ENCODE measurements around the gene SPDYE3. TPM values are rescaled to one million over a fixed set of nuclear protein-coding genes. Genes with fewer than 3 reads are reported as not detected.
"Not testable (repeated sequence)": the region's sequence is repeated elsewhere in the genome, so short reads cannot be mapped to it uniquely, and the experiment has no call there.

The SPDYE3 gene
- total RNA-seq, 1 experiment from 2014 or later, result not detected

- not testable (repeated sequence) for DNase-seq (ENCODE audit: low spot score)
Measured at GRCh38 chr7:100287191-100287969, 20.1 kb upstream of the SPDYE3 start.

- not testable (repeated sequence) for DNase-seq (ENCODE audit: low spot score)
Measured at GRCh38 chr7:100288258-100288657, 19.2 kb upstream of the SPDYE3 start.

GRCh38 chr7:100292162-100292561, 15.3 kb upstream of the SPDYE3 start:
- DNase-seq (ENCODE audit: low spot score), result not testable (repeated sequence)

- peak; percentile 46 for DNase-seq (ENCODE audit: low spot score)
Measured at GRCh38 chr7:100295269-100295668, 12.2 kb upstream of the SPDYE3 start.

- not testable (repeated sequence) for DNase-seq (ENCODE audit: low spot score)
Measured at GRCh38 chr7:100297852-100298631, 9.5 kb upstream of the SPDYE3 start.

- DNase-seq (ENCODE audit: low spot score), result not testable (repeated sequence)
Measured at GRCh38 chr7:100298632-100298895, 8.9 kb upstream of the SPDYE3 start.

GRCh38 chr7:100304526-100304925, 3.0 kb upstream of the SPDYE3 start:
- not testable (repeated sequence) for DNase-seq (ENCODE audit: low spot score)

GRCh38 chr7:100318329-100318728, 10.8 kb downstream of the SPDYE3 start:
- DNase-seq (ENCODE audit: low spot score), result not testable (repeated sequence)

- not testable (repeated sequence) for DNase-seq (ENCODE audit: low spot score)
Measured at GRCh38 chr7:100321648-100322047, 14.1 kb downstream of the SPDYE3 start.

- not testable (repeated sequence) for DNase-seq (ENCODE audit: low spot score)
Measured at GRCh38 chr7:100324194-100324593, 16.7 kb downstream of the SPDYE3 start.

GRCh38 chr7:100325671-100326070, 18.2 kb downstream of the SPDYE3 start:
- not testable (repeated sequence) for DNase-seq (ENCODE audit: low spot score)

GRCh38 chr7:100326914-100327313, 19.4 kb downstream of the SPDYE3 start:
- not testable (repeated sequence) for DNase-seq (ENCODE audit: low spot score)

GRCh38 chr7:100335566-100336466, 28.3 kb downstream of the SPDYE3 start:
- peak; percentile 92 for DNase-seq (ENCODE audit: low spot score)

GRCh38 chr7:100338083-100338696, 30.7 kb downstream of the SPDYE3 start:
- peak; percentile 69 for DNase-seq (ENCODE audit: low spot score)

- DNase-seq (ENCODE audit: low spot score), result peak; percentile 1
Measured at GRCh38 chr7:100341286-100341685, 33.8 kb downstream of the SPDYE3 start.

- DNase-seq (ENCODE audit: low spot score), result peak; percentile 2
Measured at GRCh38 chr7:100342765-100343164, 35.3 kb downstream of the SPDYE3 start.

GRCh38 chr7:100344124-100344559, 36.6 kb downstream of the SPDYE3 start:
- DNase-seq (ENCODE audit: low spot score), result not testable (repeated sequence)

GRCh38 chr7:100344560-100345287, 37.2 kb downstream of the SPDYE3 start:
- peak; percentile 72 for DNase-seq (ENCODE audit: low spot score)

- not testable (repeated sequence) for DNase-seq (ENCODE audit: low spot score)
Measured at GRCh38 chr7:100345288-100345672, 37.8 kb downstream of the SPDYE3 start.

- DNase-seq (ENCODE audit: low spot score), result no peak
Measured at GRCh38 chr7:100346921-100347320, 39.4 kb downstream of the SPDYE3 start.

GRCh38 chr7:100348805-100349204, 41.3 kb downstream of the SPDYE3 start:
- DNase-seq (ENCODE audit: low spot score), result no peak
